ENCODE data around the gene CCNQ. TPM values are rescaled to one million over a fixed set of nuclear protein-coding genes. Genes with fewer than 3 reads are reported as not detected.

CCNQ gene
- total RNA-seq, 3 donors from 2014 or later = 23.9 to 42.6 (median 39.7) TPM

GRCh38 chrX:153582896-153583295 lies 16.0 kb downstream of the CCNQ start:
- TF ChIP-seq CTCF (IDR thresholded peaks at IDR 0.05) = no peak
- no peak for TF ChIP-seq POLR2A (IDR thresholded peaks at IDR 0.05)
- no peak for TF ChIP-seq POLR2AphosphoS5 (IDR thresholded peaks at IDR 0.05)
- Histone ChIP-seq H3K4me3 (no peak overlapping the region), H3K27ac (no peak overlapping the region), H3K9me3 (no peaks in the 10 kb centered on the region), H3K4me1 (no peaks in the 10 kb centered on the region), H3K27me3 (peaks cover 0 to 45% of the 10 kb centered on the region in 2 donors), H3K36me3 (no peaks in the 10 kb centered on the region)
- peak in 1 of 2 donors; percentile 23 for DNase-seq (ENCODE audit: low spot score in 2 of 2)
- intact Hi-C loops (cut with DNase I; ENCODE audit: low total_unique reads) = no loop called here

DNA sequence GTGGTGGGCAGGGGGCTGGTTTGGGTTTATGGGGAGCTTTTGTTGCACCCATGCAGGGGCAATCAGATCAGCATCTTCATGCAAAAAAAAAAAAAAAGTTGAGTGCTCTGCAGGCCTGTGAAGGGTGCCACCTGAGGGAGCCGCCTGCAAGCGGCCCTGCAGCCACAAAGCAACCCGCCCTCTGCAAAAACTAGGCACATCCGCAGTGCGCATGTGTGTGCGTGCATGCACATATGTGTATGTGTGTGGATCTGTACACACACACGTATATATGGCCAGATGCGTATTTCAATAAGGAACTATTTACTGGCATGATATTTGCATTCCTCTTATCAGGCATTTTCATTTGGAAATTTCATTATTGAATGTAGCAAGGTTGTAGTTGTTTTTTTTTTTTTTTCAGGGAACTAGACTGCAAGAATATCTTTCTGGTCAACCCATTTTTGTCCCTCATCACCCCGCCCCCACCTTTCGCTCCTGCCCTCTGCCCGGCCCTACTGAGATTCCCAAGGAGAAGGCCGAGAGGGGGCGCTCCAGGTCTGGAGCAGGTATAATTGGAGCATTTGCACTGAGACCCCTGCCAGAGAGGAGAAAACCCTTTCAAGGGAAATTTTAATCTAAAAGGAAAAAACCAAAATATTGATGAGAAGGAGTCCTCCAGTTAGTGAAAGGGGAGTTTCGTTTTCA lies 18.1 kb downstream of the CCNQ start:
- H3K9me3 ChIP-seq = no peaks in the 10 kb centered on the region
- TF ChIP-seq CTCF (IDR thresholded peaks at IDR 0.05) (no peak), POLR2A (IDR thresholded peaks at IDR 0.05) (no peak), POLR2AphosphoS5 (IDR thresholded peaks at IDR 0.05) (no peak)
- no peaks in the 10 kb centered on the region for H3K36me3 ChIP-seq
- H3K4me1 ChIP-seq = no peaks in the 10 kb centered on the region
- no peak overlapping the region for H3K4me3 ChIP-seq
- intact Hi-C loops (cut with DNase I; ENCODE audit: low total_unique reads) = no loop called here
- no peak for DNase-seq (ENCODE audit: low spot score in 2 of 2)
- no peak overlapping the region for H3K27ac ChIP-seq
- H3K27me3 ChIP-seq = peaks cover 0 to 46% of the 10 kb centered on the region in 2 donors

DNA sequence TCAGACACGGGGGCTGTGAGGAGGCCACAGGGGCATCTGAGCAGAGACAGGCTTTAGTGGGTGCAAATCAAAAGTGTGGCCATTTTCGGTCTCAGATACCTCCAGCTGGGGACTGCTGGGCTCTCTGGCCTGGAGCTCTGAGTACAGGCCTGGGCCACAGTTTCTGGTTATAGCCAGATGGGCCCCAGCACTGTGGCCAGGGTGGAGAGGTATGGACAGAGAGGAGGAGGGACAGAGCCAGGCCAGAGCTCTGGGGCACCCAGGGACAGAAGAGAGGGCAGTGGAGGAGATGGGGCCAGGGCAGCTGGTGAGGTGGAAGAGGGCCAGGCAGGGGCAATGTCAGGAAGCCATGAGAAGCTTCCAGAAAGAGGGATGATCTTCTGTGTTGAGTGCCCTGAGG lies 20.1 kb downstream of the CCNQ start:
- intact Hi-C loops (cut with DNase I; ENCODE audit: low total_unique reads) = no loop called here
- DNase-seq (ENCODE audit: low spot score in 2 of 2) = no peak
- peaks cover 0 to 64% of the 10 kb centered on the region in 2 donors for H3K27me3 ChIP-seq
- no peak overlapping the region for H3K4me3 ChIP-seq
- H3K36me3 ChIP-seq = no peaks in the 10 kb centered on the region
- H3K4me1 ChIP-seq = no peaks in the 10 kb centered on the region
- H3K9me3 ChIP-seq = no peaks in the 10 kb centered on the region
- no peak overlapping the region for H3K27ac ChIP-seq
- TF ChIP-seq CTCF (IDR thresholded peaks at IDR 0.05) (no peak), POLR2A (IDR thresholded peaks at IDR 0.05) (no peak), POLR2AphosphoS5 (IDR thresholded peaks at IDR 0.05) (no peak)

GRCh38 chrX:153578200-153578835 lies 20.6 kb downstream of the CCNQ start:
- DNase-seq (ENCODE audit: low spot score in 2 of 2) = no peak
- H3K4me3 ChIP-seq = no peak overlapping the region
- H3K27ac ChIP-seq = no peak overlapping the region
- H3K27me3 ChIP-seq = peaks cover 0 to 66% of the 10 kb centered on the region in 2 donors
- no peaks in the 10 kb centered on the region for H3K36me3 ChIP-seq
- no peaks in the 10 kb centered on the region for H3K4me1 ChIP-seq
- intact Hi-C loops (cut with DNase I; ENCODE audit: low total_unique reads) = no loop called here
- TF ChIP-seq CTCF (IDR thresholded peaks at IDR 0.05) = no peak
- no peak for TF ChIP-seq POLR2A (IDR thresholded peaks at IDR 0.05)
- H3K9me3 ChIP-seq = no peaks in the 10 kb centered on the region

DNA sequence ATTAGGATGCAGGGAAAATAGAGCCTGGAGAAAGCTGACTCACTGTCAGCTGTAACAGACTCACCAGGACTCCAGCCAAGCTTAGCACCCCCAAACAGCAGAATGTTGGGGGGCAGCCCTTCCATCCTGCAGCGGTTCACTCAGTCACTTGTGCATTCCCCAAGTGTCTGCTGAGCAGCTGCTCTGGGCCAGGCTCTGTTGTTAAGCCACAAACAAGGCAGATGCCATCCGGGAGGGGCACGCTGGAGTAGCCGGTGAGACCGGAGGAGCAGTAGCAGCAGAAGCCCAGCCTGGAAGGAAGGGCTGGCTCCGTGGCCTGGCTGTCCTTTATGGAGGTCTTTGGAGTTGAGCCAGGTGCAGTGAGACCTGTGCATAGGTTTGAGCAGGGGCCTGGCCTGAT lies 22.0 kb downstream of the CCNQ start:
- Histone ChIP-seq H3K4me1 (no peaks in the 10 kb centered on the region), H3K27ac (no peak overlapping the region), H3K4me3 (no peak overlapping the region), H3K36me3 (no peaks in the 10 kb centered on the region), H3K27me3 (peaks cover 0 to 68% of the 10 kb centered on the region in 2 donors), H3K9me3 (no peaks in the 10 kb centered on the region)
- intact Hi-C loops (cut with DNase I; ENCODE audit: low total_unique reads) = no loop called here
- TF ChIP-seq CTCF (IDR thresholded peaks at IDR 0.05) (no peak), POLR2A (IDR thresholded peaks at IDR 0.05) (no peak), POLR2AphosphoS5 (IDR thresholded peaks at IDR 0.05) (no peak)
- no peak for DNase-seq (ENCODE audit: low spot score in 2 of 2)
